ENCODE measurements around the gene VPS25. TPM values are rescaled to one million over a fixed set of nuclear protein-coding genes. Genes with fewer than 3 reads are reported as not detected.

VPS25 gene
- total and polyA plus RNA-seq, 2 donors from 2014 or later = 85.2 to 112 TPM

DNA sequence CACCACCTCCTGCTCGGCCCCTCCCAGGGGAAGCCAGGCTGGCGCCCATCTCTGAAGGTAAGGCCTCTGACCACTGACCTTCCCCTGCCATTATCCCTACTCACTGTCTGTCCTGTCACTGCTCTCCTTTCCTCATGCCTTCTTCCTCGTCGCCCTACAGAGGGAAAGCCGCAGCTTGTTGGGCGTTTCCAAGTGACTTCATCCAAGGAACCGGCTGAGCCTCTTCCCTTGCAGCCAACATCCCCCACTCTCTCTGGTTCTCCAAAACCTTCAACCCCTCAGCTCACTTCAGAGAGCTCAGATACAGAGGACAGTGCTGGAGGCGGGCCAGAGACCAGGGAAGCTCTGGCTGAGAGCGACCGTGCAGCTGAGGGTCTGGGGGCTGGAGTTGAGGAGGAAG, 22.2 kb downstream of the VPS25 start:
- FAIRE-seq = no peak
- Histone ChIP-seq H3K4me1 (ENCODE audit: control insufficient read depth in 2 of 3, insufficient read depth in 2 of 3, low read depth in 1 of 3, low read length in 3 of 3) (peaks cover 0 to 21% (median 13%) of the 10 kb centered on the region in 3 donors), H3K36me3 (ENCODE audit: control insufficient read depth in 2 of 3, insufficient read depth in 3 of 3, low read length in 3 of 3) (no peaks in the 10 kb centered on the region), H3K27me3 (ENCODE audit: control insufficient read depth, insufficient read depth, low read length) (no peaks in the 10 kb centered on the region), H3K9me3 (ENCODE audit: control insufficient read depth in 2 of 3, insufficient read depth in 1 of 3, low read length in 3 of 3) (no peaks in the 10 kb centered on the region), H3K27ac (ENCODE audit: low read depth in 2 of 2, low read length in 2 of 2) (peak overlapping the region; percentile 90 to 97), H3K4me3 (ENCODE audit: low read length in 3 of 3) (no peak overlapping the region), H3K9ac (ENCODE audit: low read length in 3 of 3) (no peak overlapping the region)
- TF ChIP-seq, protein P1, sequence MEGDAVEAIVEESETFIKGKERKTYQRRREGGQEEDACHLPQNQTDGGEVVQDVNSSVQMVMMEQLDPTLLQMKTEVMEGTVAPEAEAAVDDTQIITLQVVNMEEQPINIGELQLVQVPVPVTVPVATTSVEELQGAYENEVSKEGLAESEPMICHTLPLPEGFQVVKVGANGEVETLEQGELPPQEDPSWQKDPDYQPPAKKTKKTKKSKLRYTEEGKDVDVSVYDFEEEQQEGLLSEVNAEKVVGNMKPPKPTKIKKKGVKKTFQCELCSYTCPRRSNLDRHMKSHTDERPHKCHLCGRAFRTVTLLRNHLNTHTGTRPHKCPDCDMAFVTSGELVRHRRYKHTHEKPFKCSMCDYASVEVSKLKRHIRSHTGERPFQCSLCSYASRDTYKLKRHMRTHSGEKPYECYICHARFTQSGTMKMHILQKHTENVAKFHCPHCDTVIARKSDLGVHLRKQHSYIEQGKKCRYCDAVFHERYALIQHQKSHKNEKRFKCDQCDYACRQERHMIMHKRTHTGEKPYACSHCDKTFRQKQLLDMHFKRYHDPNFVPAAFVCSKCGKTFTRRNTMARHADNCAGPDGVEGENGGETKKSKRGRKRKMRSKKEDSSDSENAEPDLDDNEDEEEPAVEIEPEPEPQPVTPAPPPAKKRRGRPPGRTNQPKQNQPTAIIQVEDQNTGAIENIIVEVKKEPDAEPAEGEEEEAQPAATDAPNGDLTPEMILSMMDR (IDR thresholded peaks at IDR 0.05; ENCODE audit: borderline replicate concordance, extremely low read depth, insufficient read depth) = no peak
- DNase-seq = no peak
- intact Hi-C loops (cut with DNase I) = no loop called here

DNA sequence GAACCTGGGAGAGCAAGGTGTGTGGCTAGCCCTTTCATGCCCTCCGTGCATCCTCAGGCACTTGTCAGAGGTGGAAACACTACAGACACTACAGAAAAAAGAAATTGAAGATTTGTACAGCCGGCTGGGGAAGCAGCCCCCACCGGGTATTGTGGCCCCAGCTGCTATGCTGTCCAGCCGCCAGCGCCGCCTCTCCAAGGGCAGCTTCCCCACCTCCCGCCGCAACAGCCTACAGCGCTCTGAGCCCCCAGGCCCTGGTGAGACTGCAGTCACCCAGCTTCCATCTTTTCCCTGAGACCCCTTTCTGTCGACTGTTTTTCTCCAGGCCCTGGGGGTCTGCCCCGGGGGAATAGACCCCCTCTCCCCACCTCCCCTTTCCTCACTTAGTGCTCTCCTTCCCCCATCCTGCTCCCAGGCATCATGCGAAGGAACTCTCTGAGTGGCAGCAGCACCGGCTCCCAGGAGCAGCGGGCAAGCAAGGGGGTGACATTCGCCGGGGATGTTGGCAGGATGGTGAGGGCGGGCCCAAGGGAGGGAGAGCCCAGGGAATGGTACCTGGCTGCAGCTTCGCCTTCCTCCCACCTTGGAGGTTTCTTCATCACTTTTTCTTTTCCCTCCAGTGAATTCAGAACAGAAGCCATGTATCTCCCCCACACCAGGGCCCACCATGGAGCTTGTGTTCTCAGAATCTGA, 23.0 kb downstream of the VPS25 start:
- Histone ChIP-seq H3K4me3 (ENCODE audit: low read length in 3 of 3) (no peak overlapping the region), H3K4me1 (ENCODE audit: control insufficient read depth in 2 of 3, insufficient read depth in 2 of 3, low read depth in 1 of 3, low read length in 3 of 3) (peaks cover 0 to 21% (median 13%) of the 10 kb centered on the region in 3 donors), H3K9ac (ENCODE audit: low read length in 3 of 3) (peak overlapping the region in 1 of 3 donors; percentile 97), H3K27ac (ENCODE audit: low read depth in 2 of 2, low read length in 2 of 2) (peak overlapping the region; percentile 90 to 97), H3K36me3 (ENCODE audit: control insufficient read depth in 2 of 3, insufficient read depth in 3 of 3, low read length in 3 of 3) (no peaks in the 10 kb centered on the region), H3K9me3 (ENCODE audit: control insufficient read depth in 2 of 3, insufficient read depth in 1 of 3, low read length in 3 of 3) (no peaks in the 10 kb centered on the region), H3K27me3 (ENCODE audit: control insufficient read depth, insufficient read depth, low read length) (no peaks in the 10 kb centered on the region)
- intact Hi-C loops (cut with DNase I) = no loop called here
- TF ChIP-seq, protein P1 (IDR thresholded peaks at IDR 0.05; ENCODE audit: borderline replicate concordance, extremely low read depth, insufficient read depth) = no peak
- DNase-seq = no peak
- no peak for FAIRE-seq

DNA sequence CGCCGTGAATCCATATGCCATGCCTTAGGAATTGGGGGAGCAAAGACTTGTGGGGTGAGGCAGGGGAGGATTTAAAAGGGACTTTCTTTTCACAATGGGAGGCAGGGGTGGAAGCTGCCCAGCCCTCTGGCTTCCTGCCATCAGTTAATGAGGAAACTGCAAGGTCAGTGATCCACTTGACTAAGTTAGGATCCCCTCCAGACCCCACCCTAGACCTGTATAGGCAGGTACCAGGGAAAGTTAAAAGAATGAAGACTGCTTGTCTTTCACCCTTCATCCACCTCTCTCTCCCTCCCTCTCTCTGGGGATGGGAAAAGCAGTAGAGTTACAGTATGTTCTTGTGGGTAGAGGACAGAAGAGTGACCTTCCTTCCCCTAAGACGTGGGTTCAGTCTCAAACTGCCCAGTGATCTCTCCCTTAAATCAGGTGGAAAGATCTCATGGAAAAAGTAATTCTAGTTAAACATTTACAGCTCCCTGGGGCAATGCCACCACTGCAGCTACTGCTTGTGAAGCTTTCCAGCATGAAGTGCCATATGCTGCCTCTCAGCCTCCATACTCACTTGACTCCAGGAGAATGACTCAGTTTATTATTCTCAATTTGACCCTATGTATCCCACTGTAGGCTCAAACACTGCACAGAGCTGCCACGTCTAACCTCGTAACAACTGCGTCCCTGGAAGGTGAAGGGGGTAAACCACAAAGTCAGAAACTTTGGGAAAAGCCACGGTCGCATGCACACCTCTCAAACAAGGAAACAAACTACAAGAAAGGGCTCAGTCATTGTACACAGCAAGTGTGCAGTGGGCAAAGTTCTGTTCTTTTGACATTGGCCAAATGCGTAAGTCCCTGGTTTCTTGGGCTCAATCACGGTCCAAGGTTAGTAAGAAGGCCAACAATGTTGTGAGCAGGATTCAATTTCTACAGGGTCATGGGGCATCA, 24.1 kb downstream of the VPS25 start:
- no peak for FAIRE-seq
- Histone ChIP-seq H3K27me3 (ENCODE audit: control insufficient read depth, insufficient read depth, low read length) (no peaks in the 10 kb centered on the region), H3K27ac (ENCODE audit: low read depth in 2 of 2, low read length in 2 of 2) (peak overlapping the region; percentile 90 to 97), H3K4me1 (ENCODE audit: control insufficient read depth in 2 of 3, insufficient read depth in 2 of 3, low read depth in 1 of 3, low read length in 3 of 3) (peaks cover 0 to 21% (median 13%) of the 10 kb centered on the region in 3 donors), H3K9ac (ENCODE audit: low read length in 3 of 3) (peak overlapping the region; percentile 92 to 97 (median 95)), H3K9me3 (ENCODE audit: control insufficient read depth in 2 of 3, insufficient read depth in 1 of 3, low read length in 3 of 3) (no peaks in the 10 kb centered on the region), H3K36me3 (ENCODE audit: control insufficient read depth in 2 of 3, insufficient read depth in 3 of 3, low read length in 3 of 3) (no peaks in the 10 kb centered on the region), H3K4me3 (ENCODE audit: low read length in 3 of 3) (peak overlapping the region; percentile 93 to 95 (median 94))
- TF ChIP-seq, protein P1 (IDR thresholded peaks at IDR 0.05; ENCODE audit: borderline replicate concordance, extremely low read depth, insufficient read depth) = no peak
- peak in 3 of 5 donors; percentile 59 to 89 (median 83) for DNase-seq
- intact Hi-C loops (cut with DNase I) = no loop called here

All from kidney (tissue), 14 donors.